Esophagus squamous epithelium (tissue), 4 donors: ENCODE measurements around the gene GAB2.

Experiments used
- POLR2A ChIP-seq, 4 donors: fragments of 450-650 bp; IDR thresholded peaks; one replicate each; pipeline ENCODE4 v1.6.1; 2017; ENCODE audit warnings: antibody characterized with exemption in 4 of 4, mild to moderate bottlenecking in 4 of 4, moderate library complexity in 3 of 4
- TF ChIP-seq, protein P1 (sequence below), 6 experiments: fragments of 450-650 bp in 4 of 6; fragments of 200-600 bp in 2 of 6; sonication (generic) in 2 of 6; IDR thresholded peaks; one replicate each; pipeline ENCODE4 v1.5.1; 2016 to 2019; ENCODE audit warnings: antibody characterized with exemption in 6 of 6, mild to moderate bottlenecking in 4 of 6, moderate library complexity in 4 of 6

DNA sequence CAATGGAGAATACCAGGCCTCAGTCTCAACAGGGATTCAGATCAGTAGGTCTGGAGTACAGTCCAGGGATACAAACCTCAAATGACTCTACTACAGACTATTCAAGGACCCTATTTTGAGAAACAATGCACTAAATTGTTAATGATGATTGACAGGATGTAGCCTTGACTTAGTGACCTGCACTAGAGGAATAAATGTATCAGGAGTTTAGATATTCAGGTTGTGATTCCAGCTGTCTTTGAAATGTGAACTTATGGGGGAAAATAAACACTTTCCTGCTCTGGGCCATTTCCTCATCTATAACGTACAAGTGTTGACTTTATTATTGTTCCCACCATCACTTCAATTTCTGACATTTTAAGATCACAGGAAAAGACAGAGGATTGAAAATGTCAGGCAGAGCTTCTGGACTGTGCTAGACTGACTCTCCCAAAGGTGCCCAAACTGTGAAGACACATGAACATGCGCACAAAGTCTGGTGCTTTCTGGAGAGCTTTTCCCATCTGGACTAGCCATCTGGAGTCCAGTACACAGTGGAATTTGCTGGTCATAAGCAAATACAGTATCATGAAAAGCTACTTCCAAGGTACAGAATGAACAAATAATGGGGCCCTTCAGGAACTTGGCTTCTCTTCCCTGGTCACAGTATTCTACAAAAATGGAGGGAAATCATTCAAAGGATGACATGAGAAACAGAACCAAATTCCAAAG is 118.5 kb downstream of the GAB2 start:
- TF ChIP-seq, protein P1, sequence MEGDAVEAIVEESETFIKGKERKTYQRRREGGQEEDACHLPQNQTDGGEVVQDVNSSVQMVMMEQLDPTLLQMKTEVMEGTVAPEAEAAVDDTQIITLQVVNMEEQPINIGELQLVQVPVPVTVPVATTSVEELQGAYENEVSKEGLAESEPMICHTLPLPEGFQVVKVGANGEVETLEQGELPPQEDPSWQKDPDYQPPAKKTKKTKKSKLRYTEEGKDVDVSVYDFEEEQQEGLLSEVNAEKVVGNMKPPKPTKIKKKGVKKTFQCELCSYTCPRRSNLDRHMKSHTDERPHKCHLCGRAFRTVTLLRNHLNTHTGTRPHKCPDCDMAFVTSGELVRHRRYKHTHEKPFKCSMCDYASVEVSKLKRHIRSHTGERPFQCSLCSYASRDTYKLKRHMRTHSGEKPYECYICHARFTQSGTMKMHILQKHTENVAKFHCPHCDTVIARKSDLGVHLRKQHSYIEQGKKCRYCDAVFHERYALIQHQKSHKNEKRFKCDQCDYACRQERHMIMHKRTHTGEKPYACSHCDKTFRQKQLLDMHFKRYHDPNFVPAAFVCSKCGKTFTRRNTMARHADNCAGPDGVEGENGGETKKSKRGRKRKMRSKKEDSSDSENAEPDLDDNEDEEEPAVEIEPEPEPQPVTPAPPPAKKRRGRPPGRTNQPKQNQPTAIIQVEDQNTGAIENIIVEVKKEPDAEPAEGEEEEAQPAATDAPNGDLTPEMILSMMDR (IDR thresholded peaks at IDR 0.05), result no peak
- TF ChIP-seq POLR2A (IDR thresholded peaks at IDR 0.05), result no peak
